Stomach (tissue), 4 donors: ENCODE measurements around the gene PCDHGA2.

Source experiments
- CTCF ChIP-seq, 7 experiments: fragments of 450-650 bp in 4 of 7; fragments of 200-600 bp in 3 of 7; sonication (generic) in 3 of 7; IDR thresholded peaks; one replicate each; pipeline ENCODE4 v1.5.1; 2016 to 2019; ENCODE audit warnings: antibody characterized with exemption in 7 of 7, control low read depth in 2 of 7, mild to moderate bottlenecking in 1 of 7
- POLR2AphosphoS5 ChIP-seq, 3 donors: sonication (generic); formaldehyde crosslinking; IDR thresholded peaks; one replicate each; pipeline ENCODE4 v1.6.1; 2016; ENCODE audit warnings: antibody characterized with exemption in 3 of 3

- no peak for TF ChIP-seq POLR2AphosphoS5 (IDR thresholded peaks at IDR 0.05)
- no peak for TF ChIP-seq CTCF (IDR thresholded peaks at IDR 0.05)
Observed at GRCh38 chr5:141356950-141357349, 18.4 kb downstream of the PCDHGA2 start.
